ENCODE data around the gene PDCD1. TPM values are rescaled to one million over a fixed set of nuclear protein-coding genes. Genes with fewer than 3 reads are reported as not detected.

Gene PDCD1
- total and polyA plus RNA-seq, 9 donors: 0.13 to 0.57 (median 0.27) TPM; not detected in 2

DNA sequence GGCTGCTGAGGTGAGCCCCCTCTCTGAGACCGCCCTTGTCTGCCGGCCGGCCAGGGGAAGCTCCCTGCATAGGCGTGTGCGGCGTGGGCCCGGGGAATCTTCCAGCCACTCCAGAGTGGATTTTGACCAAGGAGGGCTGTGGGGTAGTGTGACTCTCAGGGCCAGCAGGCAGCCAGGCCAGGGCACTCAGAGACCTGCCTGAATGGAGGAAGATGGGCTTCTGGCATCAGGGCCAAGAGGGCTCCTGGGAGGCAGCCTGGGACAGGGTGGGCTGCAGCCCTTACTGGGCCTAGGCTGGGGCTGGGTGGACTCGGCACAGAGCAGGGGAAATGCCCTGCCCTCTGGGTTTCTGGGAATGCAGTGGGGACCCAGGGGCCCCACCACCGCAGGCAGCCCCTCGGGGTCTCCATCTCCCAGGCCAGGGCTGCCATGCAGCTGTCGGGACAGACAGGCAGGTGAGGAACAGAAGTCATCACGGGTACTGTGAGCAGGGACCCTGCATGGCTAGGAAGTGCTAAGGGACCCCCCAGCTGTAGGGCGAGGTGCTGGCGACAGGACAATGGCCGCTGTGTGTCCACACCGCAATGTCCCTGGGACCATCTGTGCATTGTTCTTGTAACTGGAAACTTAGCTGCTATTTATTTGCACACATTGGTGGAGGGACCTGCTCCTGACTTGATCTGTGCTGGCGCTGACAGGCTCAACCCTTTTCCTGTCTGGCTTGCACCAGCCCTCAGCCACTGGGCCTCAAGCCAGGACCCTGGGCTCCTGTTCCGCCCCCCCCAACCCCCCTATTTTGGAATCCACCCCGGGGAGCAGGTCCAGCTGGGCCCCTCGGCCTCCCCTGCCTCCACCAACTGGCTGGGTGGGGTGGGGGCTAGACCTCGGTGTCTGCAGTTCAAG is 4.1 kb downstream of the PDCD1 start:
- 50 to 70% (median 67%) methylated on average over 16 to 21 of the region's 21 CpGs for WGBS, 3 donors
- Histone ChIP-seq H3K27ac (no peak overlapping the region), H3K36me3 (no peaks in the 10 kb centered on the region)

GRCh38 chr2:241853651-241854341 is 4.9 kb downstream of the PDCD1 start:
- DNase-seq: peak; percentile 15 to 41 (median 27)
- 82 to 88% (median 87%) methylated on average over 21 to 27 of the region's 27 CpGs for WGBS, 3 donors
- no peak for TF ChIP-seq CTCF (IDR thresholded peaks at IDR 0.05)
- TF ChIP-seq EP300 (IDR thresholded peaks at IDR 0.05): no peak
- TF ChIP-seq POLR2A (IDR thresholded peaks at IDR 0.05): no peak
- Histone ChIP-seq H3K27ac (no peak overlapping the region), H3K4me3 (no peak overlapping the region), H3K36me3 (no peaks in the 10 kb centered on the region), H3K27me3 (no peaks in the 10 kb centered on the region), H3K4me1 (ENCODE audit: insufficient read depth) (no peaks in the 10 kb centered on the region), H3K9me3 (no peaks in the 10 kb centered on the region)
- intact Hi-C loops (cut with DNase I): no loop called here

More for the DNA sequence above, 4.1 kb downstream of the PDCD1 start:
- Histone ChIP-seq H3K4me1 (ENCODE audit: insufficient read depth) (peaks cover 6% of the 10 kb centered on the region), H3K27me3 (no peaks in the 10 kb centered on the region), H3K9me3 (no peaks in the 10 kb centered on the region), H3K4me3 (no peak overlapping the region)
- TF ChIP-seq CTCF (IDR thresholded peaks at IDR 0.05) (no peak), POLR2A (IDR thresholded peaks at IDR 0.05) (no peak), EP300 (IDR thresholded peaks at IDR 0.05) (no peak)
- peak; percentile 8 to 50 (median 26) for DNase-seq
- intact Hi-C loops (cut with DNase I): no loop called here

- Histone ChIP-seq H3K27ac (no peak overlapping the region), H3K4me3 (no peak overlapping the region), H3K36me3 (no peaks in the 10 kb centered on the region), H3K27me3 (no peaks in the 10 kb centered on the region), H3K4me1 (ENCODE audit: insufficient read depth) (no peaks in the 10 kb centered on the region), H3K9me3 (no peaks in the 10 kb centered on the region)
- 88 to 96% (median 93%) methylated on average over 10 of the region's 10 CpGs for WGBS, 3 donors
- TF ChIP-seq CTCF (IDR thresholded peaks at IDR 0.05) (no peak), EP300 (IDR thresholded peaks at IDR 0.05) (no peak), POLR2A (IDR thresholded peaks at IDR 0.05) (no peak)
- peak in 1 of 5 donors; percentile 18 for DNase-seq
- intact Hi-C loops (cut with DNase I): no loop called here
These were observed 5.6 kb downstream of the PDCD1 start for GRCh38 chr2:241852981-241853631.

Measured in ovary (tissue), 9 donors.